DOHH2 (cell line): ENCODE results near the gene GAA.

Source experiments
- H3F3A ChIP-seq: fragments of 200-600 bp; sonication (generic), shearing (Covaris generic); 2 replicates; pipeline ENCODE4 v1.6.0; 2016; ENCODE audit warnings: antibody characterized with exemption, mild to moderate bottlenecking; ENCODE audit not compliant: control insufficient read depth, insufficient read depth
- H3K27ac ChIP-seq: fragments of 200-600 bp; sonication (generic); 2 replicates; pipeline ENCODE4 v1.5.1; 2014; ENCODE audit warnings: low read depth, mild to moderate bottlenecking, low read length, moderate library complexity
- H3K27me3 ChIP-seq: fragments of 200-600 bp; sonication (generic); 2 replicates; pipeline ENCODE4 v1.6.1; 2014; ENCODE audit warnings: mild to moderate bottlenecking, low read length, mixed read lengths; ENCODE audit not compliant: control insufficient read depth
- H3K36me3 ChIP-seq: fragments of 200-600 bp; sonication (generic); 2 replicates; pipeline ENCODE4 v1.6.1; 2014; ENCODE audit warnings: mild to moderate bottlenecking, low read length, moderate library complexity, mixed read lengths; ENCODE audit not compliant: control insufficient read depth
- H3K4me1 ChIP-seq: fragments of 200-600 bp; sonication (generic); 2 replicates; pipeline ENCODE4 v1.6.1; 2014; ENCODE audit warnings: mild to moderate bottlenecking, low read length, mixed read lengths; ENCODE audit not compliant: control insufficient read depth
- H3K4me2 ChIP-seq: fragments of 200-600 bp; sonication (generic); 2 replicates; pipeline ENCODE4 v1.6.0; 2014; ENCODE audit warnings: mild to moderate bottlenecking, low read length, moderate library complexity
- H3K4me3 ChIP-seq: fragments of 200-600 bp; sonication (generic); 2 replicates; pipeline ENCODE4 v1.5.1; 2014; ENCODE audit warnings: mild to moderate bottlenecking, low read length, mixed read lengths
- H3K79me2 ChIP-seq: fragments of 200-600 bp; sonication (generic); 2 replicates; pipeline ENCODE4 v1.6.1; 2014; ENCODE audit warnings: mild to moderate bottlenecking, low read length, mixed read lengths; ENCODE audit not compliant: control insufficient read depth
- H3K9me2 ChIP-seq: fragments of 200-600 bp; sonication (generic); replicated peaks from 2 replicates; pipeline ENCODE4 v1.6.1; 2014; ENCODE audit warnings: mild to moderate bottlenecking, low read length, mixed read lengths; ENCODE audit not compliant: control insufficient read depth
- H3K9me3 ChIP-seq: fragments of 200-600 bp; sonication (generic); 2 replicates; pipeline ENCODE4 v1.6.1; 2014; ENCODE audit warnings: antibody characterized with exemption, low read length, mixed read lengths; ENCODE audit not compliant: control insufficient read depth, insufficient read depth
- H4K20me1 ChIP-seq: fragments of 200-600 bp; sonication (generic); 2 replicates; pipeline ENCODE4 v1.6.0; 2014; ENCODE audit warnings: low read depth, mild to moderate bottlenecking, antibody characterized with exemption, low read length, moderate library complexity; ENCODE audit not compliant: control insufficient read depth, insufficient read depth
- EZH2phosphoT487 ChIP-seq: fragments of 200-600 bp; sonication (generic); IDR thresholded peaks from 2 replicates; pipeline ENCODE4 v1.6.1; 2017; ENCODE audit warnings: borderline replicate concordance, mild to moderate bottlenecking, antibody characterized with exemption, low read length, moderate library complexity, mixed read lengths
- TF ChIP-seq, protein P1 (sequence below): fragments of 200-600 bp; sonication (generic); IDR thresholded peaks from one replicate; pipeline ENCODE4 v1.5.1; 2014; ENCODE audit warnings: antibody characterized with exemption, mild to moderate bottlenecking, low read depth, low read length; ENCODE audit not compliant: poor library complexity, severe bottlenecking

Gene GAA

DNA sequence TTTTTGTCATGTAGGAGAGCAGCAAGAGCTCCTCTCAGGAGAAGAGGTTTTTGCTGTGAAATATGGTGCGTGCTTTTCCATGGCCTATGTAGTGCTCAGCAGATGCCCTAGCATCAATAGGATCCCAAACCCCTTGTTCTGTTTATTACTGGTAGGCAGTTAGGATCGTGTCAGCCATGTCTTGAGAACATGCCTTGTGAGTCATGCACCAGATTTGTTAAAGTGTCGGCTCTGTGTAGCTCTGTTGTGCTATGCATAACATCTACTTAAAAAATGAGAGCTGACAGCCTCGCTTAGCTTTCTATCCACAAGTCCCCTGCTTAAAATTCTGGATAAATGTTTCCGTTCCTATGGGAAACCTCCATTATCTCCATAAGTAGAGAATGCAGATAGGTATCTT is 50.0 kb downstream of the GAA start:
- Histone ChIP-seq H3K27me3 (no peaks in the 10 kb centered on the region), H3K79me2 (peaks cover 20% of the 10 kb centered on the region), H3K4me2 (no peak overlapping the region), H3K9me3 (no peaks in the 10 kb centered on the region), H3F3A (no peaks in the 10 kb centered on the region), H4K20me1 (peaks cover 3% of the 10 kb centered on the region; the same call in 1 of the 2 replicates), H3K36me3 (peaks cover 5% of the 10 kb centered on the region), H3K4me1 (peaks cover 7% of the 10 kb centered on the region), H3K9me2 (no peaks in the 10 kb centered on the region), H3K4me3 (no peak overlapping the region), H3K27ac (no peak overlapping the region)
- no peak for TF ChIP-seq EZH2phosphoT487
- TF ChIP-seq, protein P1, sequence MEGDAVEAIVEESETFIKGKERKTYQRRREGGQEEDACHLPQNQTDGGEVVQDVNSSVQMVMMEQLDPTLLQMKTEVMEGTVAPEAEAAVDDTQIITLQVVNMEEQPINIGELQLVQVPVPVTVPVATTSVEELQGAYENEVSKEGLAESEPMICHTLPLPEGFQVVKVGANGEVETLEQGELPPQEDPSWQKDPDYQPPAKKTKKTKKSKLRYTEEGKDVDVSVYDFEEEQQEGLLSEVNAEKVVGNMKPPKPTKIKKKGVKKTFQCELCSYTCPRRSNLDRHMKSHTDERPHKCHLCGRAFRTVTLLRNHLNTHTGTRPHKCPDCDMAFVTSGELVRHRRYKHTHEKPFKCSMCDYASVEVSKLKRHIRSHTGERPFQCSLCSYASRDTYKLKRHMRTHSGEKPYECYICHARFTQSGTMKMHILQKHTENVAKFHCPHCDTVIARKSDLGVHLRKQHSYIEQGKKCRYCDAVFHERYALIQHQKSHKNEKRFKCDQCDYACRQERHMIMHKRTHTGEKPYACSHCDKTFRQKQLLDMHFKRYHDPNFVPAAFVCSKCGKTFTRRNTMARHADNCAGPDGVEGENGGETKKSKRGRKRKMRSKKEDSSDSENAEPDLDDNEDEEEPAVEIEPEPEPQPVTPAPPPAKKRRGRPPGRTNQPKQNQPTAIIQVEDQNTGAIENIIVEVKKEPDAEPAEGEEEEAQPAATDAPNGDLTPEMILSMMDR = no peak

- peaks cover 7% of the 10 kb centered on the region for H3K4me1 ChIP-seq
- H4K20me1 ChIP-seq = no peaks in the 10 kb centered on the region
- H3K27me3 ChIP-seq = no peaks in the 10 kb centered on the region; the same call in 1 of the 2 replicates
- no peaks in the 10 kb centered on the region for H3K9me3 ChIP-seq
- TF ChIP-seq, protein P1 = no peak
- no peak for TF ChIP-seq EZH2phosphoT487
- H3F3A ChIP-seq = no peaks in the 10 kb centered on the region
- no peak overlapping the region for H3K4me3 ChIP-seq
- no peaks in the 10 kb centered on the region for H3K9me2 ChIP-seq
- H3K79me2 ChIP-seq = peaks cover 14% of the 10 kb centered on the region
- no peak overlapping the region for H3K27ac ChIP-seq
- no peak overlapping the region for H3K4me2 ChIP-seq
- no peaks in the 10 kb centered on the region for H3K36me3 ChIP-seq
Measured at GRCh38 chr17:80152081-80152702, 50.8 kb downstream of the GAA start.

GRCh38 chr17:80153004-80153403 is 51.6 kb downstream of the GAA start:
- Histone ChIP-seq H4K20me1 (no peaks in the 10 kb centered on the region), H3K9me2 (no peaks in the 10 kb centered on the region), H3K27ac (no peak overlapping the region), H3K36me3 (no peaks in the 10 kb centered on the region), H3K4me3 (no peak overlapping the region), H3K27me3 (no peaks in the 10 kb centered on the region; the same call in 1 of the 2 replicates), H3K79me2 (peaks cover 5% of the 10 kb centered on the region), H3K9me3 (no peaks in the 10 kb centered on the region), H3K4me1 (peaks cover 4% of the 10 kb centered on the region), H3K4me2 (no peak overlapping the region), H3F3A (no peaks in the 10 kb centered on the region)
- TF ChIP-seq, protein P1 = no peak
- TF ChIP-seq EZH2phosphoT487 = no peak
